HG03066 (cell line): ENCODE measurements around the gene SMIM38.

Experiments used
- ATAC-seq: cut with Tn5 transposase; IDR thresholded peaks from one replicate; pipeline ENCODE4 v1.9.1; 2021; ENCODE audit warnings: low read depth; ENCODE audit not compliant: unreplicated experiment

Gene SMIM38

GRCh38 chr11:69155302-69156234 lies at the start of gene SMIM38:
Gene SMIM38, plus strand, starts transcription at chr11:69155935. Its CDS starts 1,912 bp downstream, at chr11:69157847.
- ATAC-seq, result no peak

DNA sequence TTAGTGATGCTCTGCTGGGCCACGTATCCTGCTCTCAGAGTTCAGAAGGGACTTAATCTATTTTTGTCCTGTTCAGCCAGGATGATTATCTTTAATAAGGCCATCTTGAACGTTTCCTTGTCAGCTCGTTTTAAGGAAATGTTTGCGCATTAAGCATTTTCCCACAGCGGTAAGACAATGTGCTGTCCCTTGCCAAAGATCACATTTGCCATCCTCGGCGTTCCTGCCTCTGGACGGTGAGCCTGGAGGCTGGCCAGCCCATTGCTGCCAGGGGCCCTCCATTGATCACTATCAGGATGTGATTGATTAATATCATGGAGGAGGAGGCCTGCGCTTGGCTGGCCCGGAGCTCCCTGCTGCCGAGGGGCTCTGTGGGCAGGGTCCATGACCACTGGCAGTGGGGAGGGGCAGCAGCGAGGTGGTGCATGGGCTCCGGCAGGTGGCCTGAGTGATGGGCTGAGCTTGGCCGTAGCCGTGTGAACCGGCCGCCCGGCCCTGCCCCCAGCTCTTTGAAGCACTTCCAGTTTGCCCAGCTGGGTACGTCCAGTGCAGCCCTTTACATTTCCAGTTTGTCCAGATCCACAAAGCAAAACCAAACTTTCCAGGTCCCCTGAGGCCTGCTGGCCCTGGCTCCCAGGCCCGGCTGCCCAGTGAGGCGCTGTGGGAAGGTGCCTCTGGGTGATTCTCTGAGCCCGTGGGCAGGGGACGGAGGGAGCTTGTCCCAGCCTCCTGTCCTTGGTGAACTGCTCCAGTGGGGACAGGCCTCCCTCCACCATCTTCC lies 49.5 kb upstream of the SMIM38 start:
- ATAC-seq, result no peak

- no peak for ATAC-seq
Observed at GRCh38 chr11:69107413-69107812, 48.3 kb upstream of the SMIM38 start.

DNA sequence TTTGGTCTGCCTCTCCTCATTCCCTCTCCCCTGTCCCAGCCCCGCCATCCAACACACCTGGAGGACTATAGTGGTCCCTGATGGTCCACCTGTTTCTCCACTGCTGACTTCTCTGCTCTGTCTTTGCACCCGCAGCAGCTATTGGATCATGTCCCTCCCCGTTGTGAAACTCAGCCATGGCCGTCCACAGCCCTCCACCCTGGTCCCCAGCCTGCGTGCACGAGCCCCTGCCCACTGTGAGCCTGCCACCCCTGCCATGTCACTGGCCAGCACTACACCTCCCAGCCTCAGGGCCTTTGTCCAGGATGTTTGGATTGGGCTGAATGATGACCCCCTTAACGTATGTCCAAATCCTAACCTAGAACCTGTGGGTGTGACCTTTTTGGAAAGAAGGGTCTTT lies 47.7 kb upstream of the SMIM38 start:
- no peak for ATAC-seq

GRCh38 chr11:69108559-69108958 lies 47.2 kb upstream of the SMIM38 start:
- no peak for ATAC-seq

GRCh38 chr11:69109101-69109500 lies 46.6 kb upstream of the SMIM38 start:
- ATAC-seq, result no peak

GRCh38 chr11:69110451-69110850 lies 45.3 kb upstream of the SMIM38 start:
- ATAC-seq, result no peak

- no peak for ATAC-seq
Observed at GRCh38 chr11:69111624-69112542, 43.9 kb upstream of the SMIM38 start.

DNA sequence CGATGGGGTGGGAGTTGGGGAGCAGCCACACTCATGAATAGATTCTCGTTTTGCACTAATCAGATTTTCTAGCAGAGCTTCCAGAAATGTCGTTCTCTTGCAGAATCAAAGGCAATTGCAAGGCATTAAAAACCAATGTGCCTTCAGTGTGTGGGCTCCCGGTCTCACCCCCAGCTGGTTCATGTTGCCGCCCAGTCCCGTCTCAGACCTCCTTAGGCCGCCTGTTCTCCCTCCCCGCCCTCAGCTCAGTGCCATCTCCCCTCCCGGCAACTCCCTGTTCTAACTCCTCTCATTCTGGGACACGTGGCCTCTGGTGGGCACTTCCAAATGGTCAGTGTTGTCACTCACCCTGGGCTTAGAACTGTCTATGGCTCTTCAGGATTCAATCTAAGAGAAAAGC lies 42.5 kb upstream of the SMIM38 start:
- no peak for ATAC-seq

GRCh38 chr11:69113646-69114340 lies 41.9 kb upstream of the SMIM38 start:
- ATAC-seq, result no peak

- ATAC-seq, result no peak
Observed at GRCh38 chr11:69114362-69114761, 41.4 kb upstream of the SMIM38 start.

- ATAC-seq, result no peak
Observed at GRCh38 chr11:69114811-69115523, 40.8 kb upstream of the SMIM38 start.

DNA sequence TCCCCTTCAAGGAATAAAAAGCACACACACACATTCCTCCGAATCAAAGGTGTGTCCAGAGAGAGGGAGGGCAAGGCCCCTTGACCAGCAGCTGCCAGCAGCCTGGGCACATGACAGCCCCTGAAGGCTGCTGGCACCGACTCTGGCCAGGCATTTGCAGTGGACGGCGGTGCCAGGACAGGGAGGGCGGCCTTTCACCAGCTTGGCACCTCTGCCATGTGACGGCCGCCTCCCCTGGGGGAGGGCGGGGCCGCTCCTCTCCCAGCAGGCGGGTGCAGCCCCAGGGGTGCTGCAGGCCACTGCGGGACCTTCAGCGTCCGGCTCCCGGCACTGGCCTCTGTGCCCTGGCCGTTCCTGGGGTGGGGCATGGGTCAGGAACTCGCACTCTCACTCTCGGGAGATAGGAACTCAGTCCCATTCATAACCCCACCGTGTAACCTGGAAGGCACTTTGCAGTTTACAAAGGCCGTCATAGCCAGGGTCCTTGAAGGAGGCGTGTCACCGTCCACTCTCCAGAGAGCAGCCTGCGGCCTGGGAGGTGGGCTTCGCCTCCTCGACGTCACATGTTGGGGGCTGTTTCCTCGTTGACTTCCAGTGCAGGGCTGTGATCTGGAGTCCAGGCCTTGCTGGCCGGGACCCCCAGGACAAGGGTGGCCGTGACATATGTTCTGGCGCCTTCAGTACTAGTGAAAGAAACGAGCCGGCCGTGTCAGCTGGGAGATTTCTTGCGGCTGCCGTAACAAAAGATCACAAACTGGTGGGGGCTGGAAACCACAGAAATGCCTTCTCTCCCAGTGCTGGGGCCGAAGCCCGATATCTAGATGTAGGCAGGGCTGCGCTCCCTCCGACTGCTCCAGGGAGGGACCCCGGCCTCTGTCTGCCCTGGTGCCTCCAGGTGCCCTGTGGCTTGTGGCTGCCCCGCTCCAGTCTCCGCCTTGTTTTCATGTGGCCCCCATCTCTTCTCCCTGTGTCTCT lies 39.9 kb upstream of the SMIM38 start:
- ATAC-seq, result no peak

GRCh38 chr11:69116671-69117070 lies 39.1 kb upstream of the SMIM38 start:
- ATAC-seq, result no peak

DNA sequence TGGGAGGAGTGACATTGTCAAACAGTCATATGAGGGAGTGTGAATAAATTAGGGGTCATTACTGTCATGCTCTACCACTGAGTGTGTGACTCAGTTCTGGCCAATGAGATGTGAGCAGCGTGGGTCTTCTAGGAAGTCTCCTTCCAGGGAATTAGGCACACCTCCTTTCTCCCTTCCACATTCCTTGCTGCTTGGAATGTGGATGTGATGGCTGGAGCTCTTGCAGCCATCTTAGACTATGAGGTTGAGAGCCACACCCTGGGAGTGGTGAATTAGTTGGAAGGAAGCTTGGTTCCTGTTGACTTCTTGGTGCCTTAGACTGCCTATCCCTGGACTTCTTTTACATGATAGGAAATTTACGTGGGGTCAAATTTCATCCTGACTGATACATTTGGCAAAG lies 36.5 kb upstream of the SMIM38 start:
- ATAC-seq, result no peak

- no peak for ATAC-seq
Observed at GRCh38 chr11:69120096-69120875, 35.4 kb upstream of the SMIM38 start.

DNA sequence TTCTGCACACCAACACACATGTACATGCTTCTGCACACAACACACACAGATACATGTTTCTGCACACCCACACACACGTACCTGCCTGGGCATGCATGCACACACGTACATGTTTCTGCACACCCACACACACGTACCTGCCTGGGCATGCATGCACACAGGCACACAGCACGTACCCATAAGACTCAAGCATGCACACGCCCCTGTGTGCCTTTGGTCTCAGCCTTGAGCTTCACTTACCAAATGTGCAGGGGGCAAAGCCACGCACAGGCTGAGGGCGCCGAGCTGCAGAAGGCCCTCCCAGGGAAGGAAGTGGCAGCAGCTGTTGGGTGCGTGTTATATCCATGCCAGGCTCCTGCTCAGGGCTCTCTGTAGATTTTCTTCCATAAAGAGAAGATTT lies 34.7 kb upstream of the SMIM38 start:
- no peak for ATAC-seq
